ENCODE results near the gene CDKAL1. TPM values are rescaled to one million over a fixed set of nuclear protein-coding genes. Genes with fewer than 3 reads are reported as not detected.
"Not testable (repeated sequence)": the region's sequence is repeated elsewhere in the genome, so short reads cannot be mapped to it uniquely, and the experiment has no call there.

CDKAL1 gene
- total and polyA plus RNA-seq, 4 donors: 3.0 to 21.7 (median 9.4) TPM

DNA sequence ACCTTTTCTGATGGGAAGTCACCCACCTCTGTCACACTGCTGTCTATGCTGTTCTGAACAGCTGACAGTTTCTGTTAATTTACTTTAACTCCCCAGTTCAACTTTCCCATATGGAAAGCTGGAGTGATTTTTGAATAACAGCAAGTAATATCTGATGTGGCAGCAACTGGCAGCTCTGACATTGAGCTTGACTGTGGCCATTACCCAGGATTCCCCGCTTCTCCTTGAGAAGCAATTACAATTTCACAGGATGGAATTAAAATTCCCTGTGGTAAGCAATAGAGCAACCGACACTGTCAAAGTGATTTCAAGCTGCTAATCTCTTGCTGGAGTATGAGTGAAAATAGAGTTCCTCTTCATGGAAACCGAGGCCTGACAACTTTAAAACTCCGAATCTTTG, 711.2 kb downstream of the CDKAL1 start:
- no peaks in the 10 kb centered on the region for H3K27me3 ChIP-seq (ENCODE audit: control insufficient read depth in 1 of 2, insufficient read depth in 2 of 2, low read length in 1 of 2)
- WGBS, 2 donors: 90 to 91% methylated on average over 4 of the region's 4 CpGs
- ATAC-seq (ENCODE audit: low FRiP score) (no peak), DNase-seq (no peak)
- no peak overlapping the region for H3K4me3 ChIP-seq (ENCODE audit: low read length in 2 of 2)
- H3K4me1 ChIP-seq (ENCODE audit: control insufficient read depth in 1 of 2, insufficient read depth in 2 of 2, low read length in 2 of 2): no peaks in the 10 kb centered on the region
- H3K36me3 ChIP-seq (ENCODE audit: control insufficient read depth in 1 of 2, insufficient read depth in 2 of 2, low read length in 1 of 2): no peaks in the 10 kb centered on the region
- intact Hi-C loops (cut with DNase I): no loop called here
- H3K27ac ChIP-seq (ENCODE audit: low read depth in 1 of 2, low read length in 2 of 2): no peak overlapping the region
- H3K9me3 ChIP-seq (ENCODE audit: control insufficient read depth, low read length): peaks cover 1% of the 10 kb centered on the region

DNA sequence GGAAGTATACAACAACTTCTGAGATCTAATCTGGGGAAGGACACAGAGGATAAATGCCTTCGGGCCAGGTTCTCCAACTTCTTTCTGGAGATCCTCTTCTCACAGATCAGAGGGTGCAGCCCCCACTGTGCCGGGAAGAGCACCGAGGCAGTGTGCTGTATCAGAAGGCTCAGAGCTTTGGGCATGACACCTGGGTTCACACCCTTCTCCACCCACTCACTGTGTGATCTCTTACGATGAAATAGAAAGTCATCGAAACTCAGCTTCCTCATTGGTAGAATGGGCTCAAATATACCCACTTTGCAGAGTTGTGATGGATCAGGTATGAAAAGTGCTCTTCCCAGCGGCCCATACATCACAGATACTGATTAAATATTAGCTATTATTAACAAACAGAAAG, 711.8 kb downstream of the CDKAL1 start:
- H3K9me3 ChIP-seq (ENCODE audit: control insufficient read depth, low read length): peaks cover 1% of the 10 kb centered on the region
- no peak for ATAC-seq (ENCODE audit: low FRiP score)
- no peaks in the 10 kb centered on the region for H3K36me3 ChIP-seq (ENCODE audit: control insufficient read depth in 1 of 2, insufficient read depth in 2 of 2, low read length in 1 of 2)
- DNase-seq: no peak
- H3K27ac ChIP-seq (ENCODE audit: low read depth in 1 of 2, low read length in 2 of 2): no peak overlapping the region
- H3K4me3 ChIP-seq (ENCODE audit: low read length in 2 of 2): no peak overlapping the region
- 96% methylated on average over 6 of the region's 6 CpGs for WGBS, 2 donors
- intact Hi-C loops (cut with DNase I): no loop called here
- H3K4me1 ChIP-seq (ENCODE audit: control insufficient read depth in 1 of 2, insufficient read depth in 2 of 2, low read length in 2 of 2): no peaks in the 10 kb centered on the region
- no peaks in the 10 kb centered on the region for H3K27me3 ChIP-seq (ENCODE audit: control insufficient read depth in 1 of 2, insufficient read depth in 2 of 2, low read length in 1 of 2)

DNA sequence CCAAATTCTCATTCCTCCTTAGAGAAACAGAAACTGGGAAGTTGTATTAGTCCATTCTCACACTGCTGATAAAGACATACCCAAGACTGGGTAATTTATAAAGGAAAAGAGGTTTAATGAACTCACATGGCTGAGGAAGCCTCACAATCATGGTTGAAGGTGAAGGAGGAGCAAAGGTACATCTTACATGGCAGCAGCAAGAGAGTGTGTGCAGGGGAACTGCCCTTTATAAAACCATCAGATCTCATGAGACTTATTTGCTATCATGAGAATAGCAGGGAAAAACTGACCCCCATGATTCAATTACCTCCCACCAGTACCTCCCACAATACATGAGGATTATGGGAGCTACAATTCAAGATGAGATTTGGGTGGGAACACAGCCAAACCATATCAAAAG, 720.2 kb downstream of the CDKAL1 start:
- ATAC-seq (ENCODE audit: low FRiP score); H3K4me1 ChIP-seq (ENCODE audit: control insufficient read depth in 1 of 2, insufficient read depth in 2 of 2, low read length in 2 of 2); DNase-seq; intact Hi-C loops (cut with DNase I); H3K9me3 ChIP-seq (ENCODE audit: control insufficient read depth, low read length); H3K36me3 ChIP-seq (ENCODE audit: control insufficient read depth in 1 of 2, insufficient read depth in 2 of 2, low read length in 1 of 2); H3K27ac ChIP-seq (ENCODE audit: low read depth in 1 of 2, low read length in 2 of 2); H3K27me3 ChIP-seq (ENCODE audit: control insufficient read depth in 1 of 2, insufficient read depth in 2 of 2, low read length in 1 of 2); H3K4me3 ChIP-seq (ENCODE audit: low read length in 2 of 2): not testable (repeated sequence)

DNA sequence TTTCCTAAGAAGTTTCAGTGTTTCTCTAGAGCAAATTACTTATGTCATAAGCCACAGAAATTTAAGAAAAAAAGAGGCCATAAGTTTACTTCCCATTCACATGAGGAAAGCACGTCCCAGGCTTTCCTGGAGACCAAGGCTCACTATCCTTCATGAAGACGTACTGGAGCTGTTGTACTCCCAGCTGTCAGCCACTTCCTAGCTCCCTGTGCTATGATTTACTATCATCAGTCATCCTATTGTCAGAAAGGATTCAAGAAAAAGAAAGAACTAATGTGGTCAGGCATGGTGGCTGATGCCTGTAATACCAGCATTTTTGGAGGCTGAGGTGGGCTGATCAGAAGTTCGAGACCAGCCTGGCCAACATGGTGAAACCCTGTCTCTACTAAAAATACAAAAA, 721.9 kb downstream of the CDKAL1 start:
- Histone ChIP-seq H3K4me1 (ENCODE audit: control insufficient read depth in 1 of 2, insufficient read depth in 2 of 2, low read length in 2 of 2) (no peaks in the 10 kb centered on the region), H3K36me3 (ENCODE audit: control insufficient read depth in 1 of 2, insufficient read depth in 2 of 2, low read length in 1 of 2) (no peaks in the 10 kb centered on the region), H3K27me3 (ENCODE audit: control insufficient read depth in 1 of 2, insufficient read depth in 2 of 2, low read length in 1 of 2) (no peaks in the 10 kb centered on the region), H3K4me3 (ENCODE audit: low read length in 2 of 2) (no peak overlapping the region), H3K27ac (ENCODE audit: low read depth in 1 of 2, low read length in 2 of 2) (no peak overlapping the region), H3K9me3 (ENCODE audit: control insufficient read depth, low read length) (no peaks in the 10 kb centered on the region)
- ATAC-seq (ENCODE audit: low FRiP score): no peak
- WGBS, 2 donors: 79 to 86% methylated on average over 3 of the region's 3 CpGs
- intact Hi-C loops (cut with DNase I): no loop called here
- DNase-seq: no peak

DNA sequence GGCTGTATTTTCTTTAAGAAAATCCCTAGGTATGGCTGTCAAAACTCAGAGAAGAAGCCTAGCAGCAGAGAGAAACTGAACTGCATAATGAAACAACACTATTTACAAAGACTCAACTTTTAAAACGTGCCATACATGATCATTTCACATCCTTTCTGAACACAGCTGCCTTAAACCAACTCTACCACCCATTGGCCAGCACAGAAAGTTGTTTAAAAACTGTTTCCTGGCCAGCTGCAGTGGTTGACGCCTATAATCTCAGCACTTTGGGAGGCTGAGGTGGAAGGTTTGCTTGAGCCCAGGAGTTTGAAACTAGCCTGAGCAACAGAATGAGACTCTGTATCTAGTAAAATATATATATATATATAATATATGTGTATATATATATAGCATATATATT, 722.9 kb downstream of the CDKAL1 start:
- intact Hi-C loops (cut with DNase I): no loop called here
- Histone ChIP-seq H3K27ac (ENCODE audit: low read depth in 1 of 2, low read length in 2 of 2) (no peak overlapping the region), H3K4me1 (ENCODE audit: control insufficient read depth in 1 of 2, insufficient read depth in 2 of 2, low read length in 2 of 2) (no peaks in the 10 kb centered on the region), H3K9me3 (ENCODE audit: control insufficient read depth, low read length) (no peaks in the 10 kb centered on the region), H3K36me3 (ENCODE audit: control insufficient read depth in 1 of 2, insufficient read depth in 2 of 2, low read length in 1 of 2) (no peaks in the 10 kb centered on the region), H3K4me3 (ENCODE audit: low read length in 2 of 2) (no peak overlapping the region), H3K27me3 (ENCODE audit: control insufficient read depth in 1 of 2, insufficient read depth in 2 of 2, low read length in 1 of 2) (no peaks in the 10 kb centered on the region)
- DNase-seq (no peak), ATAC-seq (ENCODE audit: low FRiP score) (no peak)
- 54 to 66% methylated on average over 2 of the region's 2 CpGs for WGBS, 2 donors

DNA sequence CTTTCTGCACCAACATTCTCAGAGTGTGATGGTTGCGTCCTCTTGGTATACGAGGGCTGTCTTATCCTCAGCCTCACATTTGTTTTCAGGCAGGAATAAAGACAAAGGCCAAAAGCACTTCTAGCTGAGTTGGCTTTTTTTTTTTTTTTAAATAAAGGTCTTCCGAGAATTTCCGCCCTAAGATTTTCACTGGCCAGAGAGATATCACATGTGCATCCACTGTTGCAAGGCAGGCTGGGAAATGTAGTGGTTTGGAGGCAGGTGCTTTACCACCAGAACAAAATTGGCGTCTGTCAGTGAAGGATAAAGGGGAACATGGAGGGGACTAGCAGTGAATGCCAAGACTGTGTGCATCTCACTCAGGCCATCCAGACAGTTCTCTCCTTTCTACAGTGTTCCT, 724.4 kb downstream of the CDKAL1 start:
- ATAC-seq (ENCODE audit: low FRiP score) (no peak), DNase-seq (no peak)
- no peaks in the 10 kb centered on the region for H3K4me1 ChIP-seq (ENCODE audit: control insufficient read depth in 1 of 2, insufficient read depth in 2 of 2, low read length in 2 of 2)
- H3K4me3 ChIP-seq (ENCODE audit: low read length in 2 of 2): no peak overlapping the region
- no peaks in the 10 kb centered on the region for H3K9me3 ChIP-seq (ENCODE audit: control insufficient read depth, low read length)
- H3K36me3 ChIP-seq (ENCODE audit: control insufficient read depth in 1 of 2, insufficient read depth in 2 of 2, low read length in 1 of 2): no peaks in the 10 kb centered on the region
- H3K27ac ChIP-seq (ENCODE audit: low read depth in 1 of 2, low read length in 2 of 2): no peak overlapping the region
- WGBS, 2 donors: 89 to 94% methylated on average over 5 of the region's 5 CpGs
- intact Hi-C loops (cut with DNase I): no loop called here
- H3K27me3 ChIP-seq (ENCODE audit: control insufficient read depth in 1 of 2, insufficient read depth in 2 of 2, low read length in 1 of 2): no peaks in the 10 kb centered on the region

DNA sequence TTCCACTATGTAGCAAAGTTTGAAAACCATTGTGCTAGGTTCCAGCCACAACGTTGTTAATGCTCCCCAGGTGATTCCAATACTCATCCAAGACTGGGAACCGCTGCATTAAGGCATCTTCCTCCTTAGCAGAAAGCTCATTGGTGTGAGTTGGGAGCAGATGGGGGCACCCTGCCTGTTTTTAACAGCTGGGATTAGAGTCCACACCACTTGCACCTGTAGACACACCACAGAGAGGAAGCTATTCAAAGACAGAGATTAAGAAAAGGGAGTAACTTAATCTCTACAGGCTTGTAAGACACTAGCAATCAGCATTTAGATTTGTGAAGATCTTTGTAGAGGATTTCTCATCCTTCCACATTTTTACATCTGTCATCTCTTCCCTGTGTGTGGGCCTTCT, 725.4 kb downstream of the CDKAL1 start:
- Histone ChIP-seq H3K27ac (ENCODE audit: low read depth in 1 of 2, low read length in 2 of 2) (no peak overlapping the region), H3K9me3 (ENCODE audit: control insufficient read depth, low read length) (no peaks in the 10 kb centered on the region), H3K36me3 (ENCODE audit: control insufficient read depth in 1 of 2, insufficient read depth in 2 of 2, low read length in 1 of 2) (no peaks in the 10 kb centered on the region), H3K4me1 (ENCODE audit: control insufficient read depth in 1 of 2, insufficient read depth in 2 of 2, low read length in 2 of 2) (no peaks in the 10 kb centered on the region), H3K4me3 (ENCODE audit: low read length in 2 of 2) (no peak overlapping the region), H3K27me3 (ENCODE audit: control insufficient read depth in 1 of 2, insufficient read depth in 2 of 2, low read length in 1 of 2) (no peaks in the 10 kb centered on the region)
- 87 to 90% methylated on average over 2 of the region's 2 CpGs for WGBS, 2 donors
- no peak for DNase-seq
- ATAC-seq (ENCODE audit: low FRiP score): no peak
- intact Hi-C loops (cut with DNase I): no loop called here

DNA sequence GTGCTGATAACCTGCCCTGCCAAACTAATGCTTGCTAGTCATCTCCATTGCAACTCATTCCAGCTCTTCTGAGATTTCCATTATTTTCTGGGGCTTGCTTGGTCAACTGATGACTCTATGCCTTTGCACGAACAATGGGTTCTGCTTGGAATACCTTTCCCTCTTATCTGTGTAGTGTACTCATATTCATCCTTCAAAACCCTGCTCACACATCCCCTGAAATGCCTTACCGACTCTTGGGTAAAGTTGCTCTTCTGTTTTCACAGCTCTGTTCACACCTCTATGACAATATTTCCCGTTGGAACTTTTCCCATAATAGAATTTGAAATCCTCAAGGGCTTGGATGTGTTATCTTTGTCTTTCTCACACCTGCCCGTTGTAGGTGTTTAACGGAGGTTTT, 728.2 kb downstream of the CDKAL1 start:
- intact Hi-C loops (cut with DNase I): no loop called here
- no peaks in the 10 kb centered on the region for H3K9me3 ChIP-seq (ENCODE audit: control insufficient read depth, low read length)
- H3K4me3 ChIP-seq (ENCODE audit: low read length in 2 of 2): no peak overlapping the region
- no peaks in the 10 kb centered on the region for H3K4me1 ChIP-seq (ENCODE audit: control insufficient read depth in 1 of 2, insufficient read depth in 2 of 2, low read length in 2 of 2)
- no peak for DNase-seq
- 88 to 91% methylated on average over 5 of the region's 5 CpGs for WGBS, 2 donors
- H3K27ac ChIP-seq (ENCODE audit: low read depth in 1 of 2, low read length in 2 of 2): no peak overlapping the region
- no peaks in the 10 kb centered on the region for H3K36me3 ChIP-seq (ENCODE audit: control insufficient read depth in 1 of 2, insufficient read depth in 2 of 2, low read length in 1 of 2)
- H3K27me3 ChIP-seq (ENCODE audit: control insufficient read depth in 1 of 2, insufficient read depth in 2 of 2, low read length in 1 of 2): no peaks in the 10 kb centered on the region
- no peak for ATAC-seq (ENCODE audit: low FRiP score)

DNA sequence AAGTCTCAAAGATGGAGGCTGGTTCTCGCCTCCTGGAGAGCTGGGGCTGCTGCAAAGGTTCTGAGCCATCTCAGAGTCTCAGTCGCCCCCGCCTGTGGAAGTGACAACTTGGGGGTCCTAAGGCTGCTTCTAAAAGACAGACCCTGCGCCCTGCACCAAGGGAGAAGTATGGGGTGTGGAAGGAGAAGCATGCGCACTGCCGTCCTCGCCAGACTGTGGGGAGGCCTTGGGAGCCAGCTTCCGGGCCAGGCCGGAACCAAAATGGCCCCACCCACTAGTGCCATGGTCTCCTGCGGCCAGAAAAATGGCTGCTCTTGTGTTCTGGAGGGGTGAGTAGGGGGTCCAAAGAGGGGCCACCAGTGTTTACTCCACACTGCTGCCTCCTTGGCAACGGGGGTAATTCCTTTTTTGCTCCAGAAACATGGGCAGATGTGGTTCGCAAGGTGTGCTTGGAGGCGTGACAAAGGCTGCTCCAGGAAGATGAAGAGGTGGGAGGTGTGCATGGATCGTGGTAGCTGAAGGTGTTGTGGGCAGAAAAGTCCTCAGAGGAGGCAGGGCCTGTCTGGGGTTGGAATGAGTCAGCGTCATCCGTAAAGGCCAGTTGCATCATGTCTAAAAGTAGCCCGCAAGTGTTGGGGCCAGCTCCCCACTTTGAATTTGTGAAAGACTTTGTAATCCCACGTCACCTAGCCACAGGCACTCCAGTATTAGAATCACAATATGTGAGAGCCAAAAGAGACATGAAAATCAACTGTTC, 729.5 kb downstream of the CDKAL1 start:
- H3K27me3 ChIP-seq (ENCODE audit: control insufficient read depth in 1 of 2, insufficient read depth in 2 of 2, low read length in 1 of 2): no peaks in the 10 kb centered on the region
- H3K4me3 ChIP-seq (ENCODE audit: low read length in 2 of 2): no peak overlapping the region
- no peaks in the 10 kb centered on the region for H3K36me3 ChIP-seq (ENCODE audit: control insufficient read depth in 1 of 2, insufficient read depth in 2 of 2, low read length in 1 of 2)
- 91% methylated on average over 18 of the region's 18 CpGs for WGBS, 2 donors
- ATAC-seq (ENCODE audit: low FRiP score) (no peak), DNase-seq (no peak)
- H3K27ac ChIP-seq (ENCODE audit: low read depth in 1 of 2, low read length in 2 of 2): no peak overlapping the region
- H3K9me3 ChIP-seq (ENCODE audit: control insufficient read depth, low read length): no peaks in the 10 kb centered on the region
- no peaks in the 10 kb centered on the region for H3K4me1 ChIP-seq (ENCODE audit: control insufficient read depth in 1 of 2, insufficient read depth in 2 of 2, low read length in 2 of 2)
- intact Hi-C loops (cut with DNase I): no loop called here
